HEK293 (cell line): Measurements from ENCODE around the gene PAM.
A peak's percentile ranks its signal among the peaks of the same experiment; 100 is the strongest.

Experiments used
- CTCF ChIA-PET: fragments of 350-600 bp; formaldehyde crosslinking; extraction: SDS; loops from one replicate; lab custom pipeline; 2021; ENCODE audit warnings: antibody characterized with exemption; lab: Yijun Ruan, JAX
- POLR2A ChIA-PET: fragments of 300-600 bp; formaldehyde crosslinking; extraction: SDS; loops from one replicate; lab custom pipeline; 2020; ENCODE audit warnings: antibody characterized with exemption, inconsistent platforms; lab: Yijun Ruan, JAX
- H3K27ac ChIP-seq: fragments of 200-500 bp; sonication (Bioruptor generic); 2 replicates; pipeline ENCODE4 v1.5.1; 2014; ENCODE audit warnings: low read depth, low read length, control low read depth, inconsistent platforms; ENCODE audit errors: extremely low read depth
- H3K36me3 ChIP-seq, 2 experiments: fragments of 200-500 bp in 1 of 2; sonication (Bioruptor generic) in 1 of 2; 1 replicate in 1 of 2; 2 replicates in 1 of 2; pipeline ENCODE4 v1.5.1; 2014 to 2017; ENCODE audit warnings: inconsistent platforms in 2 of 2, low read length in 2 of 2; ENCODE audit not compliant: control insufficient read depth in 2 of 2, insufficient read depth in 1 of 2
- H3K4me1 ChIP-seq: fragments of 200-500 bp; sonication (Bioruptor generic); 2 replicates; pipeline ENCODE4 v1.5.1; 2014; ENCODE audit warnings: mild to moderate bottlenecking, low read length, inconsistent platforms; ENCODE audit not compliant: control insufficient read depth, insufficient read depth
- H3K4me3 ChIP-seq: 2 replicates; pipeline ENCODE4 v1.5.1; 2011; ENCODE audit warnings: low read depth, mild to moderate bottlenecking, control low read depth, low read length, moderate library complexity
- H3K9me3 ChIP-seq: fragments of 200-500 bp; sonication (Bioruptor generic); 2 replicates; pipeline ENCODE4 v1.5.1; 2014; ENCODE audit warnings: low read depth, low read length, inconsistent platforms; ENCODE audit not compliant: control insufficient read depth, insufficient read depth
- OSR2 ChIP-seq: fragments of 450-650 bp; formaldehyde crosslinking; IDR thresholded peaks from 2 replicates; pipeline ENCODE4 v1.5.1; 2016; ENCODE audit warnings: missing biosample characterization, missing genetic modification characterization
- ZNF133 ChIP-seq: fragments of 450-650 bp; formaldehyde crosslinking; IDR thresholded peaks from 2 replicates; pipeline ENCODE4 v1.5.1; 2016; ENCODE audit warnings: missing biosample characterization, missing genetic modification characterization
- ZNF169 ChIP-seq: fragments of 450-650 bp; formaldehyde crosslinking; IDR thresholded peaks from 2 replicates; pipeline ENCODE4 v1.5.1; 2016; ENCODE audit warnings: missing biosample characterization, missing genetic modification characterization
- ZNF394 ChIP-seq: fragments of 450-650 bp; formaldehyde crosslinking; IDR thresholded peaks from 2 replicates; pipeline ENCODE4 v1.5.1; 2016; ENCODE audit warnings: missing biosample characterization, missing genetic modification characterization, mild to moderate bottlenecking, moderate library complexity, borderline replicate concordance
- TF ChIP-seq, protein P1 (sequence below): fragments of 450-650 bp; formaldehyde crosslinking; IDR thresholded peaks from 2 replicates; pipeline ENCODE4 v1.5.1; 2016; ENCODE audit warnings: missing biosample characterization, missing genetic modification characterization
- TF ChIP-seq, protein P2 (sequence below): fragments of 450-650 bp; formaldehyde crosslinking; IDR thresholded peaks from 2 replicates; pipeline ENCODE4 v1.5.1; 2016; ENCODE audit warnings: missing biosample characterization, missing genetic modification characterization
- TF ChIP-seq, protein P3 (sequence below): fragments of 450-650 bp; formaldehyde crosslinking; IDR thresholded peaks from 2 replicates; pipeline ENCODE4 v1.5.1; 2017; ENCODE audit warnings: missing biosample characterization, missing genetic modification characterization
- TF ChIP-seq, protein P4 (sequence below): fragments of 450-650 bp; formaldehyde crosslinking; IDR thresholded peaks from 2 replicates; pipeline ENCODE4 v1.5.1; 2016; ENCODE audit warnings: missing biosample characterization, missing genetic modification characterization
- TF ChIP-seq, protein P5 (sequence below): fragments of 450-650 bp; formaldehyde crosslinking; IDR thresholded peaks from 2 replicates; pipeline ENCODE4 v1.5.1; 2016; ENCODE audit warnings: missing biosample characterization, missing genetic modification characterization, borderline replicate concordance

PAM gene

DNA sequence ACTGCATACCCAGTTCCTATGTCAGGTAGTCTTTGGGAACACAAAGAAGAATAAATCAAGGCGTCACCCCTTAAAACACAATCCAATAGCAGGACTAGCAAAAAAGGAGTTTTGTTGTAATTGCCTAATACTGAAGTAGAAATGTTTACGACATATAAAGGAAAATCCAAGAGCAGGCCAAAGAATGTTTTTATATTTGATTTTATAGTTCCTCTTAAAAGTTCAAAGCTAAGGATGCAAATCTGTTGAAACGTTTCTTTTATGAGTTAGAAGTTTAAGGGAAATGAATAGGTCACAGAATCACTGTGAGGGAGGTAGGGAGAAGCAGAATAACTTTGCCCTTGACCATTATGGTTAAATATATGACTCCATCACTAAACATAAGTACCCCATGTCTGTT, 136.1 kb downstream of the PAM start:
- POLR2A ChIA-PET: no interaction called here

DNA sequence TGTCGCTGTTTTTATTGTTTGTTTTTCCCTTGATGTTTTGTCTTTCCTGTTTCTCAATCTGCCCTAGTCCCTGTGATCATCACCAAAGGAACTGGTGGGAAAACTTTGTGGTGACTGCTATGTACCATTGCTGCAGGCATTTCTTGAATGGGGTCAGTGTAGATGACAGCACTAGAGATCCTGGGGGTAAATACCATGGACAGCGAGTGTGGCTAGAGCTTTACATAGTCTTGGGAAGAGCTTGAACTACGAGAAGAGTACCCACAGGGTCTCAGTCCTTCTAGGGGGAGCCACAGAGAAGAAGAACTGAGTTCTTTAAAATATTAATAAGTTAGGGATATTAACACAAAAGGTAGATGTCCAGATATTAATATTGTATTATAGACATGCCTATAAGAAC, 138.8 kb downstream of the PAM start:
- CTCF ChIA-PET: no interaction called here
- H3K4me1 ChIP-seq: no peaks in the 10 kb centered on the region
- no peaks in the 10 kb centered on the region for H3K9me3 ChIP-seq
- TF ChIP-seq ZNF169 (tag by site-specific recombination) (no peak), OSR2 (tag by site-specific recombination) (no peak), ZNF394 (tag by site-specific recombination) (no peak)
- TF ChIP-seq, protein P1, sequence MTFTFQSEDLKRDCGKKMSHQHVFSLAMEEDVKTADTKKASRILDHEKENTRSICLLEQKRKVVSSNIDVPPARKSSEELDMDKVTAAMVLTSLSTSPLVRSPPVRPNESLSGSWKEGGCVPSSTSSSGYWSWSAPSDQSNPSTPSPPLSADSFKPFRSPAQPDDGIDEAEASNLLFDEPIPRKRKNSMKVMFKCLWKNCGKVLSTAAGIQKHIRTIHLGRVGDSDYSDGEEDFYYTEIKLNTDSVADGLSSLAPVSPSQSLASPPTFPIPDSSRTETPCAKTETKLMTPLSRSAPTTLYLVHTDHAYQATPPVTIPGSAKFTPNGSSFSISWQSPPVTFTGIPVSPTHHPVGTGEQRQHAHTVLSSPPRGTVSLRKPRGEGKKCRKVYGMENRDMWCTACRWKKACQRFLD (tag by site-specific recombination): no peak
- TF ChIP-seq, protein P2, sequence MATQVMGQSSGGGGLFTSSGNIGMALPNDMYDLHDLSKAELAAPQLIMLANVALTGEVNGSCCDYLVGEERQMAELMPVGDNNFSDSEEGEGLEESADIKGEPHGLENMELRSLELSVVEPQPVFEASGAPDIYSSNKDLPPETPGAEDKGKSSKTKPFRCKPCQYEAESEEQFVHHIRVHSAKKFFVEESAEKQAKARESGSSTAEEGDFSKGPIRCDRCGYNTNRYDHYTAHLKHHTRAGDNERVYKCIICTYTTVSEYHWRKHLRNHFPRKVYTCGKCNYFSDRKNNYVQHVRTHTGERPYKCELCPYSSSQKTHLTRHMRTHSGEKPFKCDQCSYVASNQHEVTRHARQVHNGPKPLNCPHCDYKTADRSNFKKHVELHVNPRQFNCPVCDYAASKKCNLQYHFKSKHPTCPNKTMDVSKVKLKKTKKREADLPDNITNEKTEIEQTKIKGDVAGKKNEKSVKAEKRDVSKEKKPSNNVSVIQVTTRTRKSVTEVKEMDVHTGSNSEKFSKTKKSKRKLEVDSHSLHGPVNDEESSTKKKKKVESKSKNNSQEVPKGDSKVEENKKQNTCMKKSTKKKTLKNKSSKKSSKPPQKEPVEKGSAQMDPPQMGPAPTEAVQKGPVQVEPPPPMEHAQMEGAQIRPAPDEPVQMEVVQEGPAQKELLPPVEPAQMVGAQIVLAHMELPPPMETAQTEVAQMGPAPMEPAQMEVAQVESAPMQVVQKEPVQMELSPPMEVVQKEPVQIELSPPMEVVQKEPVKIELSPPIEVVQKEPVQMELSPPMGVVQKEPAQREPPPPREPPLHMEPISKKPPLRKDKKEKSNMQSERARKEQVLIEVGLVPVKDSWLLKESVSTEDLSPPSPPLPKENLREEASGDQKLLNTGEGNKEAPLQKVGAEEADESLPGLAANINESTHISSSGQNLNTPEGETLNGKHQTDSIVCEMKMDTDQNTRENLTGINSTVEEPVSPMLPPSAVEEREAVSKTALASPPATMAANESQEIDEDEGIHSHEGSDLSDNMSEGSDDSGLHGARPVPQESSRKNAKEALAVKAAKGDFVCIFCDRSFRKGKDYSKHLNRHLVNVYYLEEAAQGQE: peak; percentile 93
- H3K36me3 ChIP-seq: no peaks in the 10 kb centered on the region
- H3K27ac ChIP-seq: no peak overlapping the region
- POLR2A ChIA-PET: no interaction called here
- H3K4me3 ChIP-seq: no peak overlapping the region

More for the DNA sequence above, 136.1 kb downstream of the PAM start:
- Histone ChIP-seq H3K9me3 (no peaks in the 10 kb centered on the region), H3K36me3 (no peaks in the 10 kb centered on the region), H3K27ac (no peak overlapping the region), H3K4me1 (no peaks in the 10 kb centered on the region), H3K4me3 (no peak overlapping the region)
- TF ChIP-seq, protein P3, sequence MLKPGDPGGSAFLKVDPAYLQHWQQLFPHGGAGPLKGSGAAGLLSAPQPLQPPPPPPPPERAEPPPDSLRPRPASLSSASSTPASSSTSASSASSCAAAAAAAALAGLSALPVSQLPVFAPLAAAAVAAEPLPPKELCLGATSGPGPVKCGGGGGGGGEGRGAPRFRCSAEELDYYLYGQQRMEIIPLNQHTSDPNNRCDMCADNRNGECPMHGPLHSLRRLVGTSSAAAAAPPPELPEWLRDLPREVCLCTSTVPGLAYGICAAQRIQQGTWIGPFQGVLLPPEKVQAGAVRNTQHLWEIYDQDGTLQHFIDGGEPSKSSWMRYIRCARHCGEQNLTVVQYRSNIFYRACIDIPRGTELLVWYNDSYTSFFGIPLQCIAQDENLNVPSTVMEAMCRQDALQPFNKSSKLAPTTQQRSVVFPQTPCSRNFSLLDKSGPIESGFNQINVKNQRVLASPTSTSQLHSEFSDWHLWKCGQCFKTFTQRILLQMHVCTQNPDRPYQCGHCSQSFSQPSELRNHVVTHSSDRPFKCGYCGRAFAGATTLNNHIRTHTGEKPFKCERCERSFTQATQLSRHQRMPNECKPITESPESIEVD (tag by site-specific recombination): peak; percentile 31; the same call in 1 of the 2 replicates
- TF ChIP-seq, protein P4, sequence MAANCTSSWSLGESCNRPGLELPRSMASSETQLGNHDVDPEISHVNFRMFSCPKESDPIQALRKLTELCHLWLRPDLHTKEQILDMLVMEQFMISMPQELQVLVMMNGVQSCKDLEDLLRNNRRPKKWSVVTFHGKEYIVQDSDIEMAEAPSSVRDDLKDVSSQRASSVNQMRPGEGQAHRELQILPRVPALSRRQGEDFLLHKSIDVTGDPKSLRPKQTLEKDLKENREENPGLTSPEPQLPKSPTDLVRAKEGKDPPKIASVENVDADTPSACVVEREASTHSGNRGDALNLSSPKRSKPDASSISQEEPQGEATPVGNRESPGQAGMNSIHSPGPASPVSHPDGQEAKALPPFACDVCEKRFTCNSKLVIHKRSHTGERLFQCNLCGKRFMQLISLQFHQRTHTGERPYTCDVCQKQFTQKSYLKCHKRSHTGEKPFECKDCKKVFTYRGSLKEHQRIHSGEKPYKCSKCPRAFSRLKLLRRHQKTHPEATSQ (tag by site-specific recombination): no peak
- TF ChIP-seq, protein P5, sequence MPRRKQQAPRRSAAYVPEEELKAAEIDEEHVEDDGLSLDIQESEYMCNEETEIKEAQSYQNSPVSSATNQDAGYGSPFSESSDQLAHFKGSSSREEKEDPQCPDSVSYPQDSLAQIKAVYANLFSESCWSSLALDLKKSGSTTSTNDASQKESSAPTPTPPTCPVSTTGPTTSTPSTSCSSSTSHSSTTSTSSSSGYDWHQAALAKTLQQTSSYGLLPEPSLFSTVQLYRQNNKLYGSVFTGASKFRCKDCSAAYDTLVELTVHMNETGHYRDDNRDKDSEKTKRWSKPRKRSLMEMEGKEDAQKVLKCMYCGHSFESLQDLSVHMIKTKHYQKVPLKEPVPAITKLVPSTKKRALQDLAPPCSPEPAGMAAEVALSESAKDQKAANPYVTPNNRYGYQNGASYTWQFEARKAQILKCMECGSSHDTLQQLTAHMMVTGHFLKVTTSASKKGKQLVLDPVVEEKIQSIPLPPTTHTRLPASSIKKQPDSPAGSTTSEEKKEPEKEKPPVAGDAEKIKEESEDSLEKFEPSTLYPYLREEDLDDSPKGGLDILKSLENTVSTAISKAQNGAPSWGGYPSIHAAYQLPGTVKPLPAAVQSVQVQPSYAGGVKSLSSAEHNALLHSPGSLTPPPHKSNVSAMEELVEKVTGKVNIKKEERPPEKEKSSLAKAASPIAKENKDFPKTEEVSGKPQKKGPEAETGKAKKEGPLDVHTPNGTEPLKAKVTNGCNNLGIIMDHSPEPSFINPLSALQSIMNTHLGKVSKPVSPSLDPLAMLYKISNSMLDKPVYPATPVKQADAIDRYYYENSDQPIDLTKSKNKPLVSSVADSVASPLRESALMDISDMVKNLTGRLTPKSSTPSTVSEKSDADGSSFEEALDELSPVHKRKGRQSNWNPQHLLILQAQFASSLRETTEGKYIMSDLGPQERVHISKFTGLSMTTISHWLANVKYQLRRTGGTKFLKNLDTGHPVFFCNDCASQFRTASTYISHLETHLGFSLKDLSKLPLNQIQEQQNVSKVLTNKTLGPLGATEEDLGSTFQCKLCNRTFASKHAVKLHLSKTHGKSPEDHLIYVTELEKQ (tag by site-specific recombination): no peak
- no peak for TF ChIP-seq ZNF133 (tag by site-specific recombination)
- CTCF ChIA-PET: interaction anchor here (0.6 kb wide), 1 partner anchor 9 kb away, joined by 6 read pairs; no protein-coding TSS in a partner anchor
